ENCODE results near the gene UBE2Q2.

Gene UBE2Q2

DNA sequence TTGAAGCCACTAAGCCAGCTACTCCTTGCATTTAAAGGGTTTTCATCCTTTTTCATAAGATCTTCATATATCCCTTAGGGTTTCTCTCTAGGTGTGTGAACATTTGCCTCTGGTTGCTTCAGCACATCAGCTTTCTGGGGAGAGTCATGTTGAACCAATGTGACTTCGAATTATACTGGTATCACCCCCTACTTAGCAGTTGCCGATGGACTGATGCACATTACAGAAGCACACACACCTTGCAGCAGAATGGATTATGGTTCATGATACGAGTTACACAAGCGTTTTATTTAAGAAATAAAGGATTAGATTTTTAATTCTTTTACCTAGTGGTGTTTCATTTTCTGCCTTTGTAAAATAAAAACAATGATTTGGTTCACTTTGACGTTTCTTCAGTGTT lies 100.0 kb downstream of the UBE2Q2 start:
- TF ChIP-seq, protein P1, sequence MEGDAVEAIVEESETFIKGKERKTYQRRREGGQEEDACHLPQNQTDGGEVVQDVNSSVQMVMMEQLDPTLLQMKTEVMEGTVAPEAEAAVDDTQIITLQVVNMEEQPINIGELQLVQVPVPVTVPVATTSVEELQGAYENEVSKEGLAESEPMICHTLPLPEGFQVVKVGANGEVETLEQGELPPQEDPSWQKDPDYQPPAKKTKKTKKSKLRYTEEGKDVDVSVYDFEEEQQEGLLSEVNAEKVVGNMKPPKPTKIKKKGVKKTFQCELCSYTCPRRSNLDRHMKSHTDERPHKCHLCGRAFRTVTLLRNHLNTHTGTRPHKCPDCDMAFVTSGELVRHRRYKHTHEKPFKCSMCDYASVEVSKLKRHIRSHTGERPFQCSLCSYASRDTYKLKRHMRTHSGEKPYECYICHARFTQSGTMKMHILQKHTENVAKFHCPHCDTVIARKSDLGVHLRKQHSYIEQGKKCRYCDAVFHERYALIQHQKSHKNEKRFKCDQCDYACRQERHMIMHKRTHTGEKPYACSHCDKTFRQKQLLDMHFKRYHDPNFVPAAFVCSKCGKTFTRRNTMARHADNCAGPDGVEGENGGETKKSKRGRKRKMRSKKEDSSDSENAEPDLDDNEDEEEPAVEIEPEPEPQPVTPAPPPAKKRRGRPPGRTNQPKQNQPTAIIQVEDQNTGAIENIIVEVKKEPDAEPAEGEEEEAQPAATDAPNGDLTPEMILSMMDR (IDR thresholded peaks at IDR 0.05; ENCODE audit: insufficient read depth, low read depth, low read length, missing control alignments), result no peak
- DNase-seq (ENCODE audit: low read depth), result no peak
- H3K4me3 ChIP-seq (ENCODE audit: low read length), result no peak overlapping the region

DNA sequence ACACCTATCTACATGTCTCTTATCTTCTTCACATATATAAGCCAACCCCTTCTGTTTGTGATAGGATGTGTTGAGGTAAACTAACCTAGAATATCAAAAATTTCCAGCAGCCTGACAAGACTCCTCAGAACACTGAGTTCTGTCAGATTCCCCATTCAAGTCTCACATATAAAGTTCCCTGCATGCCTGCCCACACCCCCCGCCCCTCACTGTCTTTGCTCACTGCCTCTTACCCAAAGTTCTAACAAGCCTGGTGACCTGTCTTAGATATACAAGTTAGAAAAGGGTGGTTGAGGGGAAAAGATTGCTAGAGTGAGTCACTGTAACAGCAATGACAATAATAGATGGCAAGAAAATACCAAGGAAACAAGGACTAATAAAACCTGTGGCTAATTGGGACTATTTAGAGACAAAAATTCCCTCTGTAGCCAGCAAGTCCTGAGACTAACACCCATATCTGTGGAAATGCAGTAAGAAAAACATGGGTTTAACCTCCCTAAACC lies 100.5 kb downstream of the UBE2Q2 start:
- no peak overlapping the region for H3K4me3 ChIP-seq (ENCODE audit: low read length)
- TF ChIP-seq, protein P1 (IDR thresholded peaks at IDR 0.05; ENCODE audit: insufficient read depth, low read depth, low read length, missing control alignments), result no peak
- DNase-seq (ENCODE audit: low read depth), result peak; percentile 12

DNA sequence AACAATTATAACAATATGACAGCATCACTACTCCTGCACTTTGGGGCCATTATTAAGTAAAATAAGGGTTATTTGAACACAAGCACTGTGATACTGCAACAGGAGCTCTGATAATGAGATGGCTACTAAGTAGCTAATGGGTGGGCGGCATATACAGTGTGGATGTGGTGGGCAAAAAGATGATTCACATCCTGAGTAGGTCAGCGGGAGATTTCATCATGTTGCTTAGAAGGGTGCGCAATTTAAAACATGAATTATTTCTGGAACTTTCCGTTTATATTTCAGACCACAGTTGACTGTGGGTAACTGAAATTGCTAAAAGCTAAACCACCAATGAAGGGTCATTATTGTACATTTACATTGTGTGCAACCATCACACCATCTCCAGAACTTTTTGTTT lies 102.7 kb downstream of the UBE2Q2 start:
- DNase-seq (ENCODE audit: low read depth), result peak; percentile 23
- TF ChIP-seq, protein P1 (IDR thresholded peaks at IDR 0.05; ENCODE audit: insufficient read depth, low read depth, low read length, missing control alignments), result no peak
- no peak overlapping the region for H3K4me3 ChIP-seq (ENCODE audit: low read length)

DNA sequence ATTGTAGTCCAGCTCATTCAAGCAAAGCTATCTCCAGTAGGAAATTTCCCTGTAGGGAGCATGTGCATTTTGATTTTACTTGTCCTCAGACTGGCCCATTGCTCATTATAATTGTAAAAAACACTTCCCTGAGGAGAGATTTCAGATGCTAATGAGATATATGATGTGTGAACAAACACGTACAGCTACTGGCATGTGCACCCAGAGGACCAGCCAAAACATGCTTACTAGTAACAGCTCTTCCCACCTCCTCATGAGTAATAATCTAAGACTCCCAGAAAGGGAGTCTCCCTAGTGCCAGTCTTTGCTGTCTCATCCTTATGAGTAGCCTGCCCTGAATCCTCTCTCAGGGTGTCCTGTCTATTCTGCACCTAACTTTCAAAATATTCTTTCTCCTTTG lies 103.8 kb downstream of the UBE2Q2 start:
- no peak overlapping the region for H3K4me3 ChIP-seq (ENCODE audit: low read length)
- peak; percentile 97 for DNase-seq (ENCODE audit: low read depth)
- TF ChIP-seq, protein P1 (IDR thresholded peaks at IDR 0.05; ENCODE audit: insufficient read depth, low read depth, low read length, missing control alignments), result no peak

- no peak overlapping the region for H3K4me3 ChIP-seq (ENCODE audit: low read length)
- TF ChIP-seq, protein P1 (IDR thresholded peaks at IDR 0.05; ENCODE audit: insufficient read depth, low read depth, low read length, missing control alignments), result no peak
- no peak for DNase-seq (ENCODE audit: low read depth)
Measured at GRCh38 chr15:75948761-75949296, 105.6 kb downstream of the UBE2Q2 start.

Data from epithelial cell of esophagus (primary cell).